Measurements from ENCODE around the gene PDAP1. TPM values are rescaled to one million over a fixed set of nuclear protein-coding genes. Genes with fewer than 3 reads are reported as not detected.
A peak's percentile ranks its signal among the peaks of the same experiment; 100 is the strongest.

PDAP1 gene
- total and polyA plus RNA-seq, 2 of the 13 experiments (the other 11 are each of a cell fraction or from before 2014, with no cell fraction given): 13.0 to 100 TPM

- no peak for TF ChIP-seq ATRX (CRISPR knock-in tag; IDR thresholded peaks at IDR 0.05; ENCODE audit: borderline replicate concordance)
- peak; percentile 48 for TF ChIP-seq ZFP91 (CRISPR knock-in tag; IDR thresholded peaks at IDR 0.05; ENCODE audit: borderline replicate concordance)
- no peak for TF ChIP-seq RFXANK (CRISPR knock-in tag; IDR thresholded peaks at IDR 0.05)
- 0 out of 2 replicates have a peak, but pooled peaks have one; percentile 3 for TF ChIP-seq CEBPB (IDR thresholded peaks at IDR 0.05; ENCODE audit: borderline replicate concordance, low read depth, low read length)
- TF ChIP-seq NCOA2 (CRISPR knock-in tag; IDR thresholded peaks at IDR 0.05): no peak
- TF ChIP-seq STAG1 (CRISPR knock-in tag; IDR thresholded peaks at IDR 0.05): peak; percentile 63
- TF ChIP-seq ZNF558 (CRISPR knock-in tag; IDR thresholded peaks at IDR 0.05; ENCODE audit: borderline replicate concordance): no peak
- TF ChIP-seq ARID4A (CRISPR knock-in tag; IDR thresholded peaks at IDR 0.05; ENCODE audit: borderline replicate concordance): peak; percentile 35; the same call in 1 of the 2 replicates
- TF ChIP-seq ZNF496 (CRISPR knock-in tag; IDR thresholded peaks at IDR 0.05; ENCODE audit: insufficient replicate concordance): no peak
- TF ChIP-seq ZFX (CRISPR knock-in tag; IDR thresholded peaks at IDR 0.05; ENCODE audit: low read depth): 0 out of 2 replicates have a peak, but pooled peaks have one; percentile 16
- no peak for TF ChIP-seq ZFP82 (CRISPR knock-in tag; IDR thresholded peaks at IDR 0.05; ENCODE audit: borderline replicate concordance)
Measured at GRCh38 chr7:99447943-99448342, 39.5 kb upstream of the PDAP1 start (continued).
